H1 (cell line): ENCODE results near the gene NOL4L. TPM values are rescaled to one million over a fixed set of nuclear protein-coding genes. Genes with fewer than 3 reads are reported as not detected.
A peak's percentile ranks its signal among the peaks of the same experiment; 100 is the strongest.

ENCODE experiments used
- CTCF ChIA-PET: fragments of 300-600 bp; sonication (Branson Sonifier 250); formaldehyde crosslinking; loops from one replicate; lab custom pipeline; 2021; ENCODE audit not compliant: partially characterized antibody; lab: Charles Lee
- POLR2A ChIA-PET: fragments of 300-600 bp; sonication (Branson Sonifier 250); formaldehyde crosslinking; loops from one replicate; lab custom pipeline; 2021; ENCODE audit warnings: inconsistent platforms; ENCODE audit not compliant: partially characterized antibody; lab: Charles Lee
- DNase-seq, 2 experiments: peaks; one replicate each; pipeline versions ENCODE4 v3.0.0 to v3.0.0-alpha.2; 2010 to 2022; ENCODE audit warnings: low spot score in 2 of 2, low read depth in 1 of 2, mixed read lengths in 1 of 2
- FAIRE-seq: peaks from 2 replicates; lab custom pipeline; 2011; peaks lifted over from hg19 to GRCh38; lab: Jason Lieb, UNC
- H2AFZ ChIP-seq: 2 replicates; pipeline ENCODE4 v1.8.1; 2012; ENCODE audit warnings: low read length, inconsistent platforms
- H2AK5ac ChIP-seq: 2 replicates; pipeline ENCODE4 v1.6.1; 2013; ENCODE audit warnings: low read depth, low read length
- H2BK120ac ChIP-seq: replicated peaks from 2 replicates; pipeline ENCODE3; 2013; ENCODE audit warnings: low read depth, low read length, inconsistent platforms
- H2BK12ac ChIP-seq: 2 replicates; pipeline ENCODE4 v1.6.1; 2013; ENCODE audit warnings: low read depth, low read length
- H2BK15ac ChIP-seq: 2 replicates; pipeline ENCODE4 v1.6.1; 2013; ENCODE audit warnings: low read length
- H2BK20ac ChIP-seq: 2 replicates; pipeline ENCODE4 v1.6.1; 2013; ENCODE audit warnings: low read length
- H2BK5ac ChIP-seq: 2 replicates; pipeline ENCODE4 v1.6.1; 2013; ENCODE audit warnings: low read depth, low read length
- H3K14ac ChIP-seq: 2 replicates; pipeline ENCODE4 v1.6.1; 2013; ENCODE audit warnings: inconsistent platforms; ENCODE audit not compliant: insufficient read length
- H3K18ac ChIP-seq: 2 replicates; pipeline ENCODE4 v1.6.1; 2013; ENCODE audit warnings: low read length; ENCODE audit errors: extremely low read depth
- H3K23ac ChIP-seq: 2 replicates; pipeline ENCODE4 v1.6.1; 2013; ENCODE audit warnings: inconsistent platforms; ENCODE audit not compliant: insufficient read length
- H3K23me2 ChIP-seq: 2 replicates; pipeline ENCODE4 v1.6.1; 2013; ENCODE audit warnings: low read depth, low read length
- H3K27ac ChIP-seq: 2 replicates; pipeline ENCODE4 v1.6.1; 2011; ENCODE audit warnings: low read depth, low read length, inconsistent platforms
- H3K27me3 ChIP-seq, 4 experiments: replicated peaks in 1 of 4; 1 replicate in 1 of 4; 2 replicates in 3 of 4; pipeline versions ENCODE4 v1.6.1 to v1.8.1; 2011 to 2013; ENCODE audit warnings: low read length in 3 of 4, mild to moderate bottlenecking in 3 of 4, inconsistent platforms in 2 of 4, mixed read lengths in 2 of 4, moderate library complexity in 1 of 4; ENCODE audit not compliant: control insufficient read depth in 3 of 4, insufficient read depth in 3 of 4; ENCODE audit errors: extremely low read depth in 1 of 4
- H3K36me3 ChIP-seq, 4 experiments: 2 replicates each; pipeline versions ENCODE4 v1.6.1 to v1.8.1; 2011 to 2013; ENCODE audit warnings: mild to moderate bottlenecking in 4 of 4, low read length in 3 of 4, moderate library complexity in 2 of 4, control low read depth in 1 of 4, inconsistent platforms in 1 of 4; ENCODE audit not compliant: insufficient read depth in 4 of 4, control insufficient read depth in 2 of 4
- H3K4ac ChIP-seq: replicated peaks from 2 replicates; pipeline ENCODE3; 2013; ENCODE audit warnings: low read length, low read depth, mixed read lengths, inconsistent platforms; ENCODE audit not compliant: insufficient read length
- H3K4me1 ChIP-seq, 4 experiments: replicated peaks in 1 of 4; 1 replicate in 1 of 4; 2 replicates in 3 of 4; pipeline versions ENCODE4 v1.6.1 to v1.8.1; 2011 to 2013; ENCODE audit warnings: low read length in 3 of 4, inconsistent platforms in 2 of 4, mixed read lengths in 1 of 4; ENCODE audit not compliant: insufficient read depth in 4 of 4, control insufficient read depth in 3 of 4
- H3K4me2 ChIP-seq, 2 experiments: 2 replicates each; pipeline versions ENCODE4 v1.6.1 to v1.8.1; 2011 to 2013; ENCODE audit warnings: low read depth in 2 of 2, low read length in 2 of 2, control low read depth in 1 of 2, inconsistent platforms in 1 of 2, mild to moderate bottlenecking in 1 of 2; ENCODE audit not compliant: insufficient read depth in 1 of 2
- H3K4me3 ChIP-seq, 4 experiments: fragments of 200-600, 300-600 bp in 1 of 4; sonication (generic), shearing (Covaris generic), sonication (Bioruptor Twin) in 1 of 4; 2 replicates each; pipeline versions ENCODE4 v1.5.1 to v1.8.1; 2011 to 2016; ENCODE audit warnings: low read length in 4 of 4, low read depth in 3 of 4, control low read depth in 2 of 4, inconsistent platforms in 2 of 4, mild to moderate bottlenecking in 2 of 4, mixed read lengths in 1 of 4, moderate library complexity in 1 of 4; ENCODE audit not compliant: insufficient read depth in 2 of 4; ENCODE audit errors: extremely low read depth in 1 of 4
- H3K56ac ChIP-seq: replicated peaks from 2 replicates; pipeline ENCODE3; 2013; ENCODE audit warnings: low read depth, mild to moderate bottlenecking, mixed read lengths, low read length, inconsistent platforms; ENCODE audit not compliant: insufficient read length
- H3K79me1 ChIP-seq: 2 replicates; pipeline ENCODE4 v1.6.1; 2013; ENCODE audit warnings: low read depth, low read length, control low read depth
- H3K79me2 ChIP-seq, 2 experiments: 2 replicates each; pipeline versions ENCODE4 v1.6.1 to v1.8.1; 2012 to 2013; ENCODE audit warnings: low read length in 2 of 2, mild to moderate bottlenecking in 2 of 2, inconsistent platforms in 1 of 2; ENCODE audit not compliant: insufficient read depth in 2 of 2, control insufficient read depth in 1 of 2
- H3K9ac ChIP-seq, 4 experiments: replicated peaks in 1 of 4; 1 replicate in 1 of 4; 2 replicates in 3 of 4; pipeline versions ENCODE4 v1.6.1 to v1.8.1; 2011 to 2013; ENCODE audit warnings: low read depth in 3 of 4, low read length in 3 of 4, control low read depth in 2 of 4, mild to moderate bottlenecking in 2 of 4, moderate library complexity in 2 of 4, inconsistent platforms in 1 of 4; ENCODE audit errors: extremely low read depth in 1 of 4
- H3K9me3 ChIP-seq, 2 experiments: 2 replicates each; pipeline versions ENCODE4 v1.6.1 to v1.8.1; 2012 to 2013; ENCODE audit warnings: mild to moderate bottlenecking in 2 of 2, moderate library complexity in 2 of 2, control low read depth in 1 of 2, inconsistent platforms in 1 of 2, low read depth in 1 of 2, low read length in 1 of 2, mixed read lengths in 1 of 2; ENCODE audit not compliant: insufficient read depth in 2 of 2
- H4K20me1 ChIP-seq, 2 experiments: replicated peaks in 1 of 2; 2 replicates each; pipeline versions ENCODE3 to v1.8.1; 2011 to 2013; ENCODE audit warnings: inconsistent platforms in 2 of 2, low read length in 2 of 2, mild to moderate bottlenecking in 1 of 2; ENCODE audit not compliant: insufficient read depth in 2 of 2, control insufficient read depth in 1 of 2
- H4K5ac ChIP-seq: 2 replicates; pipeline ENCODE4 v1.6.1; 2013; ENCODE audit warnings: low read length, low read depth, mixed read lengths, inconsistent platforms; ENCODE audit not compliant: insufficient read length
- H4K8ac ChIP-seq: 2 replicates; pipeline ENCODE4 v1.8.0; 2013; ENCODE audit warnings: mild to moderate bottlenecking, moderate library complexity, low read length, inconsistent platforms; ENCODE audit not compliant: insufficient read depth; ENCODE audit errors: extremely low read depth
- H4K91ac ChIP-seq: replicated peaks from 2 replicates; pipeline ENCODE3; 2013; ENCODE audit warnings: low read length, mixed read lengths, inconsistent platforms; ENCODE audit not compliant: insufficient read length
- BACH1 ChIP-seq: IDR thresholded peaks from 2 replicates; pipeline ENCODE4 v1.6.1; 2012; ENCODE audit warnings: low read length, improper control_type of control experiment
- CREB1 ChIP-seq: IDR thresholded peaks from 2 replicates; pipeline ENCODE4 v1.6.1; 2012; ENCODE audit warnings: inconsistent platforms
- JUND ChIP-seq: IDR thresholded peaks from 2 replicates; pipeline ENCODE4 v1.6.1; 2011; ENCODE audit warnings: mild to moderate bottlenecking, improper control_type of control experiment, low read length
- KDM1A ChIP-seq: fragments of 200-600, 300-600 bp; sonication (generic); IDR thresholded peaks from 2 replicates; pipeline ENCODE4 v1.7.1; 2016; ENCODE audit warnings: mild to moderate bottlenecking, low read length, borderline replicate concordance
- KDM5A ChIP-seq: fragments of 200-600 bp; IDR thresholded peaks from 2 replicates; pipeline ENCODE4 v1.7.1; 2012; ENCODE audit warnings: mild to moderate bottlenecking, low read length, inconsistent platforms, mixed read lengths
- MAFK ChIP-seq: IDR thresholded peaks from 2 replicates; pipeline ENCODE4 v1.6.1; 2012; ENCODE audit warnings: low read depth, mild to moderate bottlenecking, improper control_type of control experiment, low read length
- NRF1 ChIP-seq: IDR thresholded peaks from 2 replicates; pipeline ENCODE4 v1.6.1; 2011; ENCODE audit warnings: mild to moderate bottlenecking, low read depth, low read length, improper control_type of control experiment
- POLR2A ChIP-seq, 2 experiments: IDR thresholded peaks; 1 replicate in 1 of 2; 2 replicates in 1 of 2; pipeline ENCODE4 v1.6.1; 2011; ENCODE audit warnings: low read depth in 2 of 2, low read length in 2 of 2, mild to moderate bottlenecking in 2 of 2; ENCODE audit errors: control extremely low read depth in 1 of 2
- SAP30 ChIP-seq: fragments of 300-600 bp; sonication (generic); IDR thresholded peaks from 2 replicates; pipeline ENCODE4 v1.7.1; 2012; ENCODE audit warnings: low read length, moderate library complexity, mild to moderate bottlenecking, inconsistent platforms; ENCODE audit not compliant: insufficient read depth, insufficient replicate concordance
- SP2 ChIP-seq: IDR thresholded peaks from 2 replicates; pipeline ENCODE4 v1.6.1; 2012; ENCODE audit warnings: mild to moderate bottlenecking, low read length, inconsistent platforms
- SRF ChIP-seq: IDR thresholded peaks from 2 replicates; pipeline ENCODE4 v1.6.1; 2011; ENCODE audit warnings: mild to moderate bottlenecking, low read depth, low read length, moderate library complexity
- TBP ChIP-seq: IDR thresholded peaks from 2 replicates; pipeline ENCODE4 v1.6.1; 2011; ENCODE audit warnings: low read depth, low read length, improper control_type of control experiment
- TCF12 ChIP-seq: IDR thresholded peaks from 2 replicates; pipeline ENCODE4 v1.6.1; 2011; ENCODE audit warnings: low read depth, mild to moderate bottlenecking, low read length
- WGBS, 2 experiments: shearing (Covaris generic) in 1 of 2; methylation state at CpG; one replicate each; pipeline versions ENCODE4 v1.1.6 to v1.1.7; 2013 to 2015; ENCODE audit warnings: low lambda C conversion rate in 2 of 2, mixed read lengths in 2 of 2, inconsistent platforms in 1 of 2, low coverage in 1 of 2, missing lambda C conversion rate in 1 of 2; ENCODE audit not compliant: insufficient replicate concordance in 2 of 2, insufficient coverage in 1 of 2, insufficient read length in 1 of 2; ENCODE audit errors: extremely low coverage in 1 of 2, missing lambda C conversion rate in 1 of 2; 5-methylcytosine and 5-hydroxymethylcytosine counted together
- polyA plus RNA-seq, 7 experiments: library from polyadenylated mRNA; depleted of rRNA in 3 of 7; stranded (reverse) in 5 of 7; unstranded in 2 of 7; fragments of >200 nt in 5 of 7; fragments of 200-250 nt in 2 of 7; gene quantifications; 1 replicate in 5 of 7; 2 replicates in 1 of 7; 4 replicates in 1 of 7; pipeline versions ENCODE4 v1.2.1 to v1.2.3, GENCODE V29; 2011 to 2013; ENCODE audit warnings: missing spikeins in 2 of 7, mixed read lengths in 2 of 7
- total RNA-seq: library from RNA; stranded (reverse); fragmentation: NEBNext Ultra II Directional; extraction: Animal tissue kit (Norgen Biotek cat#: 25700); gene quantifications from 2 replicates; pipeline ENCODE4 v1.2.1, GENCODE V29; 2021

NOL4L gene
- total and polyA plus RNA-seq, 2 of the 8 experiments (the other 6 are each of a cell fraction or from before 2014, with no cell fraction given) = 15.3 to 23.7 TPM

DNA sequence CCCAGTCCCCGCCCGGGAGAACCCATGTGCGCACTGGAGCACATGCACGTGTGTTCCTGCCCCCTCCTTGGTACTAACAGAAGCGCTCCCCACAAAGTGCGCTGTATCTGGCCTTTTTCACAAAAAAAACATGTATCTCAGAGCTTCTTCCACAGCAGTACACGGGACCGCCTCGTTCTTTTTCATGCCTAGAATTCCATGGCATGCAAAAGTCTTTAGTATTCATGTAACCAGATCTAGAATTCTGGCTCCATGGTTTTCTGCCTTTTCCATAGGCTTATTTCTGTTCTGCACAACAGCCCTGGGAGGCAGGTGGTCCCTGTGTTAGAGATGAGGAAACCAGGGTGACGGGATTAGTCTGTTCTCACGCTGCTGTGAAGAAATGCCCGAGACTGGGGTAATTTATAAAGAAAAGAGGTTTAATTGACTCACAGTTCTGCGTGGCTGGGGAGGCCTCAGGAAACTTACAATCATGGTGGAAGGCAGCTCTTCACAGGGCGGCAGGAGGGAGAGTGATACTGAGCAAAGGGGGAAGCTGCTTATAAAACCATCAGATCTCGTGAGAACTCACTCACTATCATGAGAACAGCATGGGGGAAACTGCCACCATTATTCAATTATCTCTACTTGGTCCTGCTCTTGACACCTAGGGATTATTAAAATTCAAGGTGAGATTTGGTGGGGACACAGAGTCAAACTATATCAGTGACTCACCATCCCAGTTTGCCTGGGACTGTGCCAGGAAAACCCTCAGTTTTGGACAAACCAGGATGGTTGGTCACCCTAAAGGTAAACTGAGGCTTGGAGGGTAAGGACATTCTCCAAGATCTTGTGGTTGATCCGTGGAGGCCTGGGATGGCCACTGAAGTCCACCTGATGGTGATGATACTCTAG lies 47.6 kb upstream of the NOL4L start:
- H2AFZ ChIP-seq = peak overlapping the region; percentile 31; the same call in 1 of the 2 replicates
- no peak overlapping the region for H2BK20ac ChIP-seq
- no peaks in the 10 kb centered on the region for H3K23me2 ChIP-seq
- H3K9ac ChIP-seq = no peak overlapping the region
- no peak overlapping the region for H3K4me3 ChIP-seq
- H3K56ac ChIP-seq = no peak overlapping the region
- no peak overlapping the region for H4K91ac ChIP-seq
- no peak overlapping the region for H3K18ac ChIP-seq
- FAIRE-seq (no peak), DNase-seq (no peak)
- peaks cover 0 to 15% (median 7%) of the 10 kb centered on the region in 4 experiments; a peak in 6 of 7 replicates for H3K4me1 ChIP-seq
- no peak overlapping the region for H3K4ac ChIP-seq
- no peaks in the 10 kb centered on the region for H3K9me3 ChIP-seq
- CTCF ChIA-PET = interaction anchor here (1.1 to 2.1 kb wide), 4 partner anchors 10 to 111 kb away, joined by 3 to 8 read pairs (median 6); no protein-coding TSS in a partner anchor
- no peaks in the 10 kb centered on the region for H3K79me1 ChIP-seq
- 93% methylated on average over 16 of the region's 16 CpGs; no CpG with 5 or more reads in 1 of the 2 experiments for WGBS, 2 experiments
- no peak overlapping the region for H2BK15ac ChIP-seq
- peaks cover 0 to 2% (median 0%) of the 10 kb centered on the region in 4 experiments; a peak in 1 of 7 replicates for H3K27me3 ChIP-seq
- H4K8ac ChIP-seq = no peak overlapping the region
- no peaks in the 10 kb centered on the region for H4K20me1 ChIP-seq
- peak overlapping the region; percentile 48; the same call in 1 of the 2 replicates for H2AK5ac ChIP-seq
- H3K4me2 ChIP-seq = no peak overlapping the region
- H3K79me2 ChIP-seq = no peaks in the 10 kb centered on the region
- H3K27ac ChIP-seq = no peak overlapping the region
- POLR2A ChIA-PET = no interaction called here
- no peak overlapping the region for H3K14ac ChIP-seq
- H4K5ac ChIP-seq = no peak overlapping the region
- H2BK5ac ChIP-seq = no peak overlapping the region
- no peaks in the 10 kb centered on the region for H3K36me3 ChIP-seq
- no peak overlapping the region for H2BK120ac ChIP-seq
- H2BK12ac ChIP-seq = no peak overlapping the region
- no peak overlapping the region for H3K23ac ChIP-seq
- TF ChIP-seq SP2 (no peak), BACH1 (no peak), CREB1 (no peak), KDM1A (no peak), JUND (no peak), SRF (no peak), POLR2A (IDR thresholded peaks at IDR 0.05; ENCODE audit: control extremely low read depth in 1 of 2, low read depth in 2 of 2, low read length in 2 of 2) (no peak), TBP (no peak), SAP30 (no peak), NRF1 (no peak), KDM5A (no peak), MAFK (no peak), TCF12 (no peak)
